K562 (cell line): ENCODE results near the gene TMEM117. TPM values are rescaled to one million over a fixed set of nuclear protein-coding genes. Genes with fewer than 3 reads are reported as not detected.

ENCODE experiments used
- ATAC-seq: fragments of 200-7000 bp; cut with Tn5 transposase; 3 replicates; pipeline ENCODE4 v1.9.1; 2020; ENCODE audit warnings: moderate library complexity
- BruUV-seq: library from RNA; stranded (reverse); fragments of 400-500 nt; replicated peaks from 2 replicates; lab custom pipeline; 2021; lab: Mats Ljungman, UMichigan
- CTCF ChIA-PET: fragments of 300-600 bp; formaldehyde crosslinking; extraction: SDS; loops from one replicate; lab custom pipeline; 2021; ENCODE audit warnings: low intra/inter-chr PET ratio; lab: Yijun Ruan, JAX
- POLR2A ChIA-PET: fragments of 300-600, 350-650 bp; sonication (Branson Sonifier 250); formaldehyde crosslinking; extraction: SDS; loops from one replicate; lab custom pipeline; 2021; ENCODE audit warnings: antibody characterized with exemption, inconsistent platforms; lab: Yijun Ruan, JAX
- DNase-seq, 4 experiments: peaks; one replicate each; pipeline versions ENCODE4 v3.0.0 to v3.0.0-alpha.2; 2011 to 2018; ENCODE audit warnings: low spot score in 3 of 4, mixed read lengths in 3 of 4; ENCODE audit errors: extremely low read depth in 1 of 4
- FAIRE-seq: peaks from 2 replicates; lab custom pipeline; 2011; peaks lifted over from hg19 to GRCh38; lab: Jason Lieb, UNC
- H2AFZ ChIP-seq: 2 replicates; pipeline ENCODE4 v1.6.0; 2011; ENCODE audit warnings: low read depth, low read length, control low read depth, inconsistent platforms
- H3K27ac ChIP-seq: fragments of 200-600 bp; 3 replicates; pipeline ENCODE4 v1.8.0; 2011; ENCODE audit warnings: low read depth, mild to moderate bottlenecking, control low read depth, inconsistent platforms, low read length, moderate library complexity, mixed read lengths; ENCODE audit errors: extremely low read depth
- H3K27me3 ChIP-seq, 2 experiments: fragments of 300-600 bp in 1 of 2; 2 replicates in 1 of 2; 3 replicates in 1 of 2; pipeline versions ENCODE4 v1.6.0 to v1.8.0; 2011; ENCODE audit warnings: inconsistent platforms in 2 of 2, low read length in 2 of 2, mild to moderate bottlenecking in 1 of 2, mixed read lengths in 1 of 2, moderate library complexity in 1 of 2; ENCODE audit not compliant: control insufficient read depth in 2 of 2, insufficient read depth in 2 of 2
- H3K36me3 ChIP-seq: fragments of 300-600 bp; 3 replicates; pipeline ENCODE4 v1.8.0; 2011; ENCODE audit warnings: mild to moderate bottlenecking, low read length, inconsistent platforms; ENCODE audit not compliant: control insufficient read depth, insufficient read depth
- H3K4me1 ChIP-seq, 2 experiments: fragments of 200-600 bp in 1 of 2; replicated peaks in 1 of 2; 2 replicates in 1 of 2; 3 replicates in 1 of 2; pipeline versions ENCODE4 v1.5.1 to v1.8.0; 2011; ENCODE audit warnings: inconsistent platforms in 2 of 2, low read length in 2 of 2, mild to moderate bottlenecking in 1 of 2, mixed read lengths in 1 of 2, moderate library complexity in 1 of 2; ENCODE audit not compliant: control insufficient read depth in 2 of 2, insufficient read depth in 2 of 2
- H3K4me2 ChIP-seq: 2 replicates; pipeline ENCODE4 v1.6.1; 2011; ENCODE audit warnings: low read length, control low read depth, inconsistent platforms, mixed read lengths; ENCODE audit not compliant: insufficient read depth
- H3K4me3 ChIP-seq: fragments of 200-600 bp; sonication (generic), shearing (Covaris generic); 2 replicates; pipeline ENCODE4 v1.5.1; 2016; ENCODE audit warnings: control low read depth, inconsistent platforms
- H3K79me2 ChIP-seq: fragments of 200-600 bp; 3 replicates; pipeline ENCODE4 v1.8.0; 2011; ENCODE audit warnings: low read length, inconsistent platforms; ENCODE audit not compliant: control insufficient read depth, insufficient read depth
- H3K9ac ChIP-seq, 2 experiments: 2 replicates each; pipeline versions ENCODE4 v1.6.0 to v1.6.1; 2011; ENCODE audit warnings: low read depth in 2 of 2, low read length in 2 of 2, control low read depth in 1 of 2, inconsistent platforms in 1 of 2, mild to moderate bottlenecking in 1 of 2, mixed read lengths in 1 of 2; ENCODE audit not compliant: insufficient read depth in 1 of 2
- H3K9me1 ChIP-seq: one replicate; pipeline ENCODE4 v1.6.0; 2011; ENCODE audit warnings: inconsistent platforms, mild to moderate bottlenecking, low read length, moderate library complexity; ENCODE audit not compliant: control insufficient read depth, insufficient read depth
- H3K9me3 ChIP-seq: replicated peaks from 2 replicates; pipeline ENCODE4 v1.5.1; 2011; ENCODE audit warnings: low read depth, low read length, inconsistent platforms; ENCODE audit not compliant: control insufficient read depth, insufficient read depth
- H4K20me1 ChIP-seq: replicated peaks from 2 replicates; pipeline ENCODE4 v1.6.1; 2011; ENCODE audit warnings: low read length, inconsistent platforms, mixed read lengths; ENCODE audit not compliant: control insufficient read depth, insufficient read depth
- BMI1 ChIP-seq: fragments of 150-350 bp; IDR thresholded peaks from 2 replicates; pipeline ENCODE4 v1.6.1; 2014; ENCODE audit warnings: low read length
- E2F4 ChIP-seq: sonication (generic); formaldehyde crosslinking; IDR thresholded peaks from 2 replicates; pipeline ENCODE4 v1.8.0; 2022; ENCODE audit warnings: mild to moderate bottlenecking, low read depth, missing genetic modification reagents
- MAFF ChIP-seq: IDR thresholded peaks from 2 replicates; pipeline ENCODE4 v1.6.1; 2012; ENCODE audit warnings: low read length, improper control_type of control experiment
- NUFIP1 ChIP-seq: fragments of 450-650 bp; IDR thresholded peaks from 2 replicates; pipeline ENCODE4 v1.6.1; 2018; ENCODE audit not compliant: partially characterized antibody
- RREB1 ChIP-seq: fragments of 250-450 bp; sonication (Bioruptor Pico); IDR thresholded peaks from 2 replicates; pipeline ENCODE4 v1.4.0; 2020
- SPI1 ChIP-seq: IDR thresholded peaks from 2 replicates; pipeline ENCODE4 v1.6.1; 2011; ENCODE audit warnings: low read depth, low read length, control low read depth, borderline replicate concordance
- SREBF2 ChIP-seq: sonication (generic); formaldehyde crosslinking; IDR thresholded peaks from 2 replicates; pipeline ENCODE4 v1.4.0; 2020; ENCODE audit warnings: mild to moderate bottlenecking, missing genetic modification reagents
- ZBTB2 ChIP-seq: fragments of 450-650 bp; IDR thresholded peaks from 2 replicates; pipeline ENCODE4 v1.6.1; 2016; ENCODE audit warnings: antibody characterized with exemption
- ZNF583 ChIP-seq: fragments of 250-450 bp; sonication (Bioruptor Pico); IDR thresholded peaks from 2 replicates; pipeline ENCODE4 v1.4.0; 2020
- WGBS: fragments of 100-300 bp; shearing (Covaris generic); methylation state at CpG from one replicate; pipeline ENCODE4 v1.1.6; 2016; ENCODE audit warnings: low coverage, mixed read lengths; ENCODE audit not compliant: insufficient coverage; ENCODE audit errors: missing lambda C conversion rate; 5-methylcytosine and 5-hydroxymethylcytosine counted together
- in situ Hi-C: fragments of 300-500 bp; cut with MboI; formaldehyde crosslinking; loops from 4 replicates; pipeline ENCODE4 v1.15.0; 2018; ENCODE audit warnings: inconsistent platforms, mixed read lengths
- intact Hi-C: fragments of 100-400 bp; cut with micrococcal nuclease; formaldehyde crosslinking; loops from 2 replicates; pipeline ENCODE4 v1.14.2; 2022
- polyA plus RNA-seq, 8 experiments: library from polyadenylated mRNA; depleted of rRNA in 4 of 8; stranded (reverse) in 5 of 8; unstranded in 3 of 8; fragments of >200 nt; fragmentation: Nextera tagmentation in 2 of 8; fragmentation: Illumina TruSeq in 1 of 8; extraction: Ambion mirVana in 2 of 8; extraction: Trizol in 1 of 8; gene quantifications; 2 replicates each; pipeline versions ENCODE4 v1.2.1 to v1.2.3, GENCODE V29; 2011 to 2014; ENCODE audit warnings: inconsistent platforms in 1 of 8, missing spikeins in 1 of 8
- total RNA-seq, 7 experiments: library from RNA; depleted of rRNA in 6 of 7; stranded (reverse); fragments of >200 nt in 6 of 7; fragmentation: Illumina TruSeq in 2 of 7; extraction: Trizol in 2 of 7; gene quantifications; 2 replicates each; pipeline versions ENCODE4 v1.2.1 to v1.2.3, GENCODE V29; 2011 to 2021; ENCODE audit warnings: low replicate concordance in 1 of 7

The TMEM117 gene
- total and polyA plus RNA-seq, 9 of the 15 experiments (the other 6 are each of a cell fraction or from before 2014, with no cell fraction given): 0.31 to 2.8 (median 1.0) TPM

- no peaks in the 10 kb centered on the region for H3K9me1 ChIP-seq
- ChIA-PET CTCF (no interaction called here), POLR2A (no interaction called here)
- TF ChIP-seq NUFIP1 (no peak), SREBF2 (CRISPR knock-in tag) (no peak)
- H3K4me2 ChIP-seq: no peak overlapping the region
- no peaks in the 10 kb centered on the region for H3K27me3 ChIP-seq
- no peak overlapping the region for H3K9ac ChIP-seq
- H2AFZ ChIP-seq: no peak overlapping the region
- no peak overlapping the region for H3K4me3 ChIP-seq
- in situ Hi-C loops (no loop called here), intact Hi-C loops (no loop called here)
- DNase-seq (no peak), ATAC-seq (no peak), FAIRE-seq (no peak)
- H3K9me3 ChIP-seq: no peaks in the 10 kb centered on the region
- no TSS peak for BruUV-seq
- no peak overlapping the region for H3K27ac ChIP-seq
- no peaks in the 10 kb centered on the region for H3K79me2 ChIP-seq
- H3K36me3 ChIP-seq: no peaks in the 10 kb centered on the region
- H3K4me1 ChIP-seq: no peaks in the 10 kb centered on the region
- H4K20me1 ChIP-seq: no peaks in the 10 kb centered on the region
These were observed 223.6 kb downstream of the TMEM117 start for GRCh38 chr12:44059476-44059875.

- DNase-seq (no peak), FAIRE-seq (no peak), ATAC-seq (no peak)
- no peaks in the 10 kb centered on the region for H3K27me3 ChIP-seq
- H3K36me3 ChIP-seq: no peaks in the 10 kb centered on the region
- no peaks in the 10 kb centered on the region for H3K4me1 ChIP-seq
- no peaks in the 10 kb centered on the region for H3K9me3 ChIP-seq
- H3K9ac ChIP-seq: no peak overlapping the region
- H4K20me1 ChIP-seq: no peaks in the 10 kb centered on the region
- H3K9me1 ChIP-seq: no peaks in the 10 kb centered on the region
- intact Hi-C loops (no loop called here), in situ Hi-C loops (no loop called here)
- H2AFZ ChIP-seq: no peak overlapping the region
- POLR2A ChIA-PET: no interaction called here
- H3K27ac ChIP-seq: no peak overlapping the region
- BruUV-seq: no TSS peak
- CTCF ChIA-PET: no interaction called here
- no peak overlapping the region for H3K4me2 ChIP-seq
- 0% methylated on average over 1 of the region's 3 CpGs for WGBS
- no peaks in the 10 kb centered on the region for H3K79me2 ChIP-seq
- no peak overlapping the region for H3K4me3 ChIP-seq
- TF ChIP-seq ZNF583 (CRISPR knock-in tag): no peak
- TF ChIP-seq E2F4: no peak
- TF ChIP-seq BMI1: no peak
- no peak for TF ChIP-seq ZBTB2
- no peak for TF ChIP-seq MAFF
- no peak for TF ChIP-seq SPI1
- TF ChIP-seq RREB1 (CRISPR knock-in tag): no peak
These were observed 227.8 kb downstream of the TMEM117 start for GRCh38 chr12:44063671-44064070.
